Right atrium auricular region (tissue), 2 donors: ENCODE measurements around the gene BAIAP2L2. TPM values are rescaled to one million over a fixed set of nuclear protein-coding genes. Genes with fewer than 3 reads are reported as not detected.
A peak's percentile ranks its signal among the peaks of the same experiment; 100 is the strongest.

Experiments used
- DNase-seq: peaks from one replicate; pipeline ENCODE4 v3.0.0-alpha.2; 2019; ENCODE audit warnings: low spot score
- H3K27ac ChIP-seq, 2 donors: fragments of 200-600 bp; sonication (generic); 1 replicate in 1 of 2; 2 replicates in 1 of 2; pipeline ENCODE4 v1.5.1; 2016 to 2019
- H3K27me3 ChIP-seq, 2 donors: fragments of 200-600 bp; sonication (generic); one replicate each; pipeline versions ENCODE4 v1.5.1 to v1.6.0; 2017 to 2019
- H3K36me3 ChIP-seq: fragments of 200-600 bp; sonication (generic); one replicate; pipeline ENCODE4 v1.5.1; 2016
- H3K4me1 ChIP-seq, 2 donors: fragments of 200-600 bp; sonication (generic); one replicate each; pipeline versions ENCODE4 v1.5.1 to v1.6.0; 2017 to 2019
- H3K4me3 ChIP-seq, 2 donors: fragments of 200-600 bp; sonication (generic); 1 replicate in 1 of 2; 2 replicates in 1 of 2; pipeline ENCODE4 v1.5.1; 2017 to 2019; ENCODE audit warnings: mild to moderate bottlenecking in 1 of 2, moderate library complexity in 1 of 2
- H3K9me3 ChIP-seq, 2 donors: fragments of 200-600 bp; sonication (generic); one replicate each; pipeline ENCODE4 v1.5.1; 2019
- total RNA-seq, 2 donors: library from RNA; depleted of rRNA; stranded (reverse); fragments of >200 nt; gene quantifications; one replicate each; pipeline ENCODE4 v1.1.0, GENCODE V29; 2016
- TF ChIP-seq, protein P1 (sequence below), 2 donors: fragments of 200-600 bp; sonication (generic); IDR thresholded peaks; one replicate each; pipeline ENCODE4 v1.5.1; 2019; ENCODE audit warnings: antibody characterized with exemption in 2 of 2

Gene BAIAP2L2
- total RNA-seq, 2 donors from 2014 or later = 0.63 TPM; not detected in 1

GRCh38 chr22:38106814-38107578 lies 3.5 kb downstream of the BAIAP2L2 start:
- Histone ChIP-seq H3K27ac (no peak overlapping the region), H3K27me3 (no peaks in the 10 kb centered on the region), H3K36me3 (no peaks in the 10 kb centered on the region), H3K4me1 (peaks cover 0 to 7% of the 10 kb centered on the region in 2 donors), H3K4me3 (no peak overlapping the region), H3K9me3 (no peaks in the 10 kb centered on the region)
- no peak for DNase-seq
- TF ChIP-seq, protein P1, sequence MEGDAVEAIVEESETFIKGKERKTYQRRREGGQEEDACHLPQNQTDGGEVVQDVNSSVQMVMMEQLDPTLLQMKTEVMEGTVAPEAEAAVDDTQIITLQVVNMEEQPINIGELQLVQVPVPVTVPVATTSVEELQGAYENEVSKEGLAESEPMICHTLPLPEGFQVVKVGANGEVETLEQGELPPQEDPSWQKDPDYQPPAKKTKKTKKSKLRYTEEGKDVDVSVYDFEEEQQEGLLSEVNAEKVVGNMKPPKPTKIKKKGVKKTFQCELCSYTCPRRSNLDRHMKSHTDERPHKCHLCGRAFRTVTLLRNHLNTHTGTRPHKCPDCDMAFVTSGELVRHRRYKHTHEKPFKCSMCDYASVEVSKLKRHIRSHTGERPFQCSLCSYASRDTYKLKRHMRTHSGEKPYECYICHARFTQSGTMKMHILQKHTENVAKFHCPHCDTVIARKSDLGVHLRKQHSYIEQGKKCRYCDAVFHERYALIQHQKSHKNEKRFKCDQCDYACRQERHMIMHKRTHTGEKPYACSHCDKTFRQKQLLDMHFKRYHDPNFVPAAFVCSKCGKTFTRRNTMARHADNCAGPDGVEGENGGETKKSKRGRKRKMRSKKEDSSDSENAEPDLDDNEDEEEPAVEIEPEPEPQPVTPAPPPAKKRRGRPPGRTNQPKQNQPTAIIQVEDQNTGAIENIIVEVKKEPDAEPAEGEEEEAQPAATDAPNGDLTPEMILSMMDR (IDR thresholded peaks at IDR 0.05) = no peak

DNA sequence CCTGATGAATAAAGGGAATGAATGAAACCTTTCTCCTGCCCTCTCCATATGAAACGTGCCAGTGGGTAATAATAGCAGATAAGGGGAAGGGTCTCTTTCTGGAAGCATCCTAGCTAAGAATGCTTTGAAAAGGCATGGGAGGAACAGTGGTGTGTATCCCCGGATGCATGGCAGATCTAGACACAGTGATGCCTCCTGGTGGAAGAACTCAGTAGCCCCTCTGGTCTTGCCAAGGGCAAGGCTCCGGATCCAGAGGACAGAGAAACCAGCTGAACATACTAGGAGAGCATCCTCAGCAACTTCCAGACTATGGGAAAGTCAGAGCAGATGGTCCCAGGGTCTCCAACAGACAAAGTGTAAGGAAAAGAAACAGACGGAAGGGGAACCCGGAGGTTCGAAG lies 6.4 kb downstream of the BAIAP2L2 start:
- Histone ChIP-seq H3K27me3 (no peaks in the 10 kb centered on the region), H3K4me3 (no peak overlapping the region), H3K4me1 (peaks cover 0 to 7% of the 10 kb centered on the region in 2 donors), H3K9me3 (no peaks in the 10 kb centered on the region), H3K36me3 (no peaks in the 10 kb centered on the region), H3K27ac (no peak overlapping the region)
- TF ChIP-seq, protein P1 (IDR thresholded peaks at IDR 0.05) = peak in 1 of 2 donors; percentile 37
- DNase-seq = no peak

GRCh38 chr22:38103641-38104040 lies 6.8 kb downstream of the BAIAP2L2 start:
- TF ChIP-seq, protein P1 (IDR thresholded peaks at IDR 0.05) = no peak
- DNase-seq = no peak
- no peak overlapping the region for H3K27ac ChIP-seq

GRCh38 chr22:38098410-38099249 lies 11.9 kb downstream of the BAIAP2L2 start:
- peaks cover 0 to 14% of the 10 kb centered on the region in 2 donors for H3K4me1 ChIP-seq
- no peaks in the 10 kb centered on the region for H3K9me3 ChIP-seq
- H3K27ac ChIP-seq = no peak overlapping the region
- no peak for DNase-seq
- no peaks in the 10 kb centered on the region for H3K36me3 ChIP-seq
- no peaks in the 10 kb centered on the region for H3K27me3 ChIP-seq
- TF ChIP-seq, protein P1 (IDR thresholded peaks at IDR 0.05) = no peak
- H3K4me3 ChIP-seq = no peak overlapping the region

More at GRCh38 chr22:38103641-38104040, 6.8 kb downstream of the BAIAP2L2 start:
- no peaks in the 10 kb centered on the region for H3K27me3 ChIP-seq
- H3K9me3 ChIP-seq = no peaks in the 10 kb centered on the region
- peaks cover 0 to 10% of the 10 kb centered on the region in 2 donors for H3K4me1 ChIP-seq
- no peaks in the 10 kb centered on the region for H3K36me3 ChIP-seq
- no peak overlapping the region for H3K4me3 ChIP-seq

GRCh38 chr22:38097557-38098409 lies 12.7 kb downstream of the BAIAP2L2 start:
- Histone ChIP-seq H3K27me3 (no peaks in the 10 kb centered on the region), H3K27ac (no peak overlapping the region), H3K4me3 (no peak overlapping the region), H3K4me1 (peaks cover 0 to 14% of the 10 kb centered on the region in 2 donors), H3K9me3 (no peaks in the 10 kb centered on the region), H3K36me3 (no peaks in the 10 kb centered on the region)
- no peak for DNase-seq
- TF ChIP-seq, protein P1 (IDR thresholded peaks at IDR 0.05) = peak in 1 of 2 donors; percentile 45
